DOHH2 (cell line): Measurements from ENCODE around the gene ICAM5.

Experiments used
- EZH2phosphoT487 ChIP-seq: fragments of 200-600 bp; sonication (generic); IDR thresholded peaks from 2 replicates; pipeline ENCODE4 v1.6.1; 2017; ENCODE audit warnings: borderline replicate concordance, mild to moderate bottlenecking, antibody characterized with exemption, low read length, moderate library complexity, mixed read lengths
- TF ChIP-seq, protein P1 (sequence below): fragments of 200-600 bp; sonication (generic); IDR thresholded peaks from one replicate; pipeline ENCODE4 v1.5.1; 2014; ENCODE audit warnings: antibody characterized with exemption, mild to moderate bottlenecking, low read depth, low read length; ENCODE audit not compliant: poor library complexity, severe bottlenecking

GRCh38 chr19:10251792-10252694 is 37.7 kb upstream of the ICAM5 start, which contains the start of gene MRPL4:
- TF ChIP-seq, protein P1, sequence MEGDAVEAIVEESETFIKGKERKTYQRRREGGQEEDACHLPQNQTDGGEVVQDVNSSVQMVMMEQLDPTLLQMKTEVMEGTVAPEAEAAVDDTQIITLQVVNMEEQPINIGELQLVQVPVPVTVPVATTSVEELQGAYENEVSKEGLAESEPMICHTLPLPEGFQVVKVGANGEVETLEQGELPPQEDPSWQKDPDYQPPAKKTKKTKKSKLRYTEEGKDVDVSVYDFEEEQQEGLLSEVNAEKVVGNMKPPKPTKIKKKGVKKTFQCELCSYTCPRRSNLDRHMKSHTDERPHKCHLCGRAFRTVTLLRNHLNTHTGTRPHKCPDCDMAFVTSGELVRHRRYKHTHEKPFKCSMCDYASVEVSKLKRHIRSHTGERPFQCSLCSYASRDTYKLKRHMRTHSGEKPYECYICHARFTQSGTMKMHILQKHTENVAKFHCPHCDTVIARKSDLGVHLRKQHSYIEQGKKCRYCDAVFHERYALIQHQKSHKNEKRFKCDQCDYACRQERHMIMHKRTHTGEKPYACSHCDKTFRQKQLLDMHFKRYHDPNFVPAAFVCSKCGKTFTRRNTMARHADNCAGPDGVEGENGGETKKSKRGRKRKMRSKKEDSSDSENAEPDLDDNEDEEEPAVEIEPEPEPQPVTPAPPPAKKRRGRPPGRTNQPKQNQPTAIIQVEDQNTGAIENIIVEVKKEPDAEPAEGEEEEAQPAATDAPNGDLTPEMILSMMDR = no peak
- TF ChIP-seq EZH2phosphoT487 = no peak
